HG02943 (cell line): ENCODE results near the gene CDC42SE2.
"Not testable (repeated sequence)": the region's sequence is repeated elsewhere in the genome, so short reads cannot be mapped to it uniquely, and the experiment has no call there.

Experiments used
- ATAC-seq: cut with Tn5 transposase; IDR thresholded peaks from one replicate; pipeline ENCODE4 v1.9.1; 2021; ENCODE audit warnings: mild to moderate bottlenecking, low read depth, moderate library complexity; ENCODE audit not compliant: unreplicated experiment

Gene CDC42SE2

GRCh38 chr5:131384616-131385214 lies 120.9 kb downstream of the CDC42SE2 start:
- ATAC-seq, result no peak

GRCh38 chr5:131386124-131386523 lies 122.3 kb downstream of the CDC42SE2 start:
- ATAC-seq, result no peak

- ATAC-seq, result no peak
Observed at GRCh38 chr5:131386779-131387178, 122.9 kb downstream of the CDC42SE2 start.

GRCh38 chr5:131387255-131387654 lies 123.4 kb downstream of the CDC42SE2 start:
- ATAC-seq, result no peak

GRCh38 chr5:131389096-131389868 lies 125.4 kb downstream of the CDC42SE2 start:
- no peak for ATAC-seq

- no peak for ATAC-seq
Observed at GRCh38 chr5:131389869-131390265, 126.0 kb downstream of the CDC42SE2 start.

- no peak for ATAC-seq
Observed at GRCh38 chr5:131392466-131393095, 128.7 kb downstream of the CDC42SE2 start.

- ATAC-seq, result no peak
Observed at GRCh38 chr5:131393498-131393968, 129.7 kb downstream of the CDC42SE2 start.

GRCh38 chr5:131394128-131394527 lies 130.3 kb downstream of the CDC42SE2 start:
- ATAC-seq, result peak; percentile 79

GRCh38 chr5:131396015-131396414 lies 132.2 kb downstream of the CDC42SE2 start:
- ATAC-seq, result peak; percentile 68

GRCh38 chr5:131396630-131397273 lies 132.9 kb downstream of the CDC42SE2 start:
- no peak for ATAC-seq

- not testable (repeated sequence) for ATAC-seq
Observed at GRCh38 chr5:131399007-131399406, 135.2 kb downstream of the CDC42SE2 start.

- ATAC-seq, result no peak
Observed at GRCh38 chr5:131400585-131400984, 136.7 kb downstream of the CDC42SE2 start.

- no peak for ATAC-seq
Observed at GRCh38 chr5:131405674-131406073, 141.8 kb downstream of the CDC42SE2 start.

- ATAC-seq, result no peak
Observed at GRCh38 chr5:131406076-131406475, 142.2 kb downstream of the CDC42SE2 start.

- no peak for ATAC-seq
Observed at GRCh38 chr5:131406975-131407638, 143.3 kb downstream of the CDC42SE2 start.

- peak; percentile 74 for ATAC-seq
Observed at GRCh38 chr5:131413605-131414559, 150.0 kb downstream of the CDC42SE2 start.

- ATAC-seq, result peak; percentile 68
Observed at GRCh38 chr5:131416729-131417128, 152.9 kb downstream of the CDC42SE2 start.

GRCh38 chr5:131417240-131417869 lies 153.5 kb downstream of the CDC42SE2 start:
- ATAC-seq, result peak; percentile 47
